A549 (cell line): ENCODE data around the gene SLC45A3. TPM values are rescaled to one million over a fixed set of nuclear protein-coding genes. Genes with fewer than 3 reads are reported as not detected.

ENCODE experiments used
- ATOH8 ChIP-seq: fragments of 250-450 bp; sonication (Bioruptor Pico); IDR thresholded peaks from 2 replicates; pipeline ENCODE4 v1.5.0; 2020; ENCODE audit warnings: low read depth, mild to moderate bottlenecking, moderate library complexity
- BCL3 ChIP-seq: fragments of >200 bp; sonication (Bioruptor Twin); formaldehyde crosslinking; IDR thresholded peaks from 3 replicates; pipeline ENCODE4 v1.6.1; 2016
- CBX2 ChIP-seq: fragments of 200-600 bp; sonication (generic); IDR thresholded peaks from 2 replicates; pipeline ENCODE4 v1.6.1; 2016; ENCODE audit warnings: low read depth, mild to moderate bottlenecking, borderline replicate concordance
- CHD2 ChIP-seq: fragments of 150-350 bp; IDR thresholded peaks from 2 replicates; pipeline ENCODE4 v1.6.1; 2014; ENCODE audit warnings: low read length; ENCODE audit not compliant: partially characterized antibody
- CHD4 ChIP-seq: fragments of 200-600 bp; sonication (generic); IDR thresholded peaks from 2 replicates; pipeline ENCODE4 v1.6.1; 2016; ENCODE audit warnings: antibody characterized with exemption, mild to moderate bottlenecking, borderline replicate concordance
- CTCF ChIP-seq: fragments of >200 bp; sonication (Bioruptor Twin); formaldehyde crosslinking; IDR thresholded peaks from 3 replicates; pipeline ENCODE4 v1.5.1; 2016
- E2F6 ChIP-seq: IDR thresholded peaks from 2 replicates; pipeline ENCODE4 v1.6.1; 2012; ENCODE audit warnings: low read depth, borderline replicate concordance
- EP300 ChIP-seq, 2 experiments: fragments of >200 bp; sonication (Bioruptor Twin); formaldehyde crosslinking; IDR thresholded peaks; 2 replicates in 1 of 2; 3 replicates in 1 of 2; pipeline ENCODE4 v1.6.1; 2016 to 2017
- HDAC2 ChIP-seq: fragments of 200-600 bp; sonication (generic); IDR thresholded peaks from 2 replicates; pipeline ENCODE4 v1.6.1; 2016
- HES2 ChIP-seq: fragments of >200 bp; sonication (Bioruptor Twin); formaldehyde crosslinking; IDR thresholded peaks from 2 replicates; pipeline ENCODE4 v1.6.1; 2016
- HEYL ChIP-seq: fragments of 250-450 bp; sonication (Bioruptor Pico); IDR thresholded peaks from 2 replicates; pipeline ENCODE4 v1.8.0; 2021; ENCODE audit warnings: mild to moderate bottlenecking, moderate library complexity
- HOXA7 ChIP-seq: fragments of 250-450 bp; sonication (Bioruptor Pico); IDR thresholded peaks from 2 replicates; pipeline ENCODE4 v1.5.0; 2020; ENCODE audit warnings: mild to moderate bottlenecking, moderate library complexity
- HOXB13 ChIP-seq: fragments of 250-450 bp; sonication (Bioruptor Pico); IDR thresholded peaks from 2 replicates; pipeline ENCODE4 v1.5.0; 2020; ENCODE audit warnings: low read depth, mild to moderate bottlenecking, moderate library complexity
- JUN ChIP-seq, 2 experiments: fragments of >200 bp; sonication (Bioruptor Twin); formaldehyde crosslinking; IDR thresholded peaks; 2 replicates in 1 of 2; 3 replicates in 1 of 2; pipeline ENCODE4 v1.6.1; 2016 to 2017
- KDM1A ChIP-seq: fragments of 200-600 bp; sonication (generic); IDR thresholded peaks from 2 replicates; pipeline ENCODE4 v1.6.1; 2016; ENCODE audit warnings: low read depth, mild to moderate bottlenecking
- KDM5A ChIP-seq: fragments of 200-600 bp; sonication (generic); IDR thresholded peaks from 2 replicates; pipeline ENCODE4 v1.6.1; 2016; ENCODE audit warnings: antibody characterized with exemption, mild to moderate bottlenecking
- MAFK ChIP-seq: fragments of 450-650 bp; IDR thresholded peaks from 2 replicates; pipeline ENCODE4 v1.6.1; 2014; ENCODE audit not compliant: partially characterized antibody
- MAX ChIP-seq: IDR thresholded peaks from 2 replicates; pipeline ENCODE4 v1.6.1; 2012
- MAZ ChIP-seq: fragments of 150-350 bp; IDR thresholded peaks from 2 replicates; pipeline ENCODE4 v1.6.1; 2014; ENCODE audit warnings: antibody characterized with exemption, low read depth, low read length, borderline replicate concordance
- POLR2AphosphoS2 ChIP-seq: conservative IDR thresholded peaks from 2 replicates; pipeline ENCODE4 v1.6.1; 2012; ENCODE audit warnings: low read length, improper control_type of control experiment, inconsistent platforms
- RAD21 ChIP-seq, 2 experiments: fragments of >200 bp in 1 of 2; sonication (Bioruptor Twin) in 1 of 2; formaldehyde crosslinking in 1 of 2; IDR thresholded peaks in 1 of 2; conservative IDR thresholded peaks in 1 of 2; 2 replicates in 1 of 2; 3 replicates in 1 of 2; pipeline ENCODE4 v1.6.1; 2012 to 2018; ENCODE audit warnings: inconsistent platforms in 1 of 2
- RARB ChIP-seq: fragments of 250-450 bp; sonication (Bioruptor Pico); IDR thresholded peaks from 2 replicates; pipeline ENCODE4 v1.8.0; 2021; ENCODE audit warnings: mild to moderate bottlenecking, moderate library complexity
- RCOR1 ChIP-seq: fragments of 150-350 bp; IDR thresholded peaks from 2 replicates; pipeline ENCODE4 v1.6.1; 2014; ENCODE audit warnings: antibody characterized with exemption, low read length, low read depth
- RFX5 ChIP-seq: fragments of 450-650 bp; IDR thresholded peaks from 2 replicates; pipeline ENCODE4 v1.7.1; 2014; ENCODE audit warnings: antibody characterized with exemption, mild to moderate bottlenecking, moderate library complexity
- TFCP2L1 ChIP-seq: fragments of 250-450 bp; sonication (Bioruptor Pico); IDR thresholded peaks from 2 replicates; pipeline ENCODE4 v1.5.0; 2021; ENCODE audit warnings: mild to moderate bottlenecking
- USF2 ChIP-seq: fragments of 450-650 bp; IDR thresholded peaks from 2 replicates; pipeline ENCODE4 v1.6.1; 2014; ENCODE audit warnings: antibody characterized with exemption
- ZC3H11A ChIP-seq: fragments of 450-650 bp; IDR thresholded peaks from 2 replicates; pipeline ENCODE4 v1.6.1; 2014; ENCODE audit warnings: antibody characterized with exemption, mild to moderate bottlenecking
- polyA plus RNA-seq, 4 experiments: library from polyadenylated mRNA; depleted of rRNA in 3 of 4; stranded (reverse); fragments of >200 nt; fragmentation: RNase III in 1 of 4; extraction: RNeasy Plus Mini Kit Qiagen cat#74134 plus additional on column Dnase treatment in 1 of 4; gene quantifications; 2 replicates in 3 of 4; 3 replicates in 1 of 4; pipeline ENCODE4 v1.2.3, GENCODE V29; 2011 to 2017

SLC45A3 gene
- polyA plus RNA-seq, 2 of the 4 experiments (the other 2 are of a cell fraction), result 2.8 to 3.4 TPM

GRCh38 chr1:205631768-205632668, 48.3 kb downstream of the SLC45A3 start, which contains the start of gene ELK4 (continued):
- no peak for TF ChIP-seq CHD2
- TF ChIP-seq HEYL (CRISPR knock-in tag), result no peak
- no peak for TF ChIP-seq HDAC2
- peak; percentile 80 to 94; a peak in 4 of 5 replicates for TF ChIP-seq JUN (IDR thresholded peaks at IDR 0.05)
- no peak for TF ChIP-seq POLR2AphosphoS2
- peak; percentile 83 for TF ChIP-seq MAX
- TF ChIP-seq CBX2, result no peak
- no peak for TF ChIP-seq USF2
- peak; percentile 57 for TF ChIP-seq CTCF
- TF ChIP-seq HOXB13, result no peak
- TF ChIP-seq RAD21 (conservative IDR thresholded peaks at IDR 0.05 in 1 of 2, IDR thresholded peaks at IDR 0.05 in 1 of 2), result peak; percentile 76 to 79
- TF ChIP-seq RCOR1, result no peak
- TF ChIP-seq RFX5, result 0 out of 2 replicates have a peak, but pooled peaks have one; percentile 14
- TF ChIP-seq RARB (CRISPR knock-in tag), result no peak
- peak; percentile 50; the same call in 1 of the 2 replicates for TF ChIP-seq KDM5A
- TF ChIP-seq TFCP2L1, result peak; percentile 70; the same call in 1 of the 2 replicates
- TF ChIP-seq EP300 (IDR thresholded peaks at IDR 0.05), result no peak
- TF ChIP-seq HOXA7 (CRISPR knock-in tag), result no peak
- TF ChIP-seq CHD4, result no peak
- no peak for TF ChIP-seq ATOH8
- no peak for TF ChIP-seq HES2
- TF ChIP-seq MAZ, result peak; percentile 84; the same call in 1 of the 2 replicates
- TF ChIP-seq BCL3, result peak; percentile 83; the same call in 2 of the 3 replicates
- TF ChIP-seq MAFK, result no peak
- TF ChIP-seq ZC3H11A, result no peak
- peak; percentile 54; the same call in 1 of the 2 replicates for TF ChIP-seq E2F6
- no peak for TF ChIP-seq KDM1A
- TF ChIP-seq, all 56 proteins: peak for 15
